Activated T-cell treated with anti-CD3 and anti-CD28 coated beads for 1 hour (primary cell): Measurements from ENCODE around the gene A2M.

ENCODE experiments used
- DNase-seq: peaks from one replicate; pipeline ENCODE4 v3.0.0-alpha.2; 2020; ENCODE audit warnings: low read depth

A2M gene

GRCh38 chr12:9120487-9121184 is 4.9 kb upstream of the A2M start:
- no peak for DNase-seq

- no peak for DNase-seq
Observed at GRCh38 chr12:9118158-9118557, 2.4 kb upstream of the A2M start.

- no peak for DNase-seq
Observed at GRCh38 chr12:9114946-9115345, 773 bp downstream of the A2M start.

GRCh38 chr12:9113987-9114309 is 1.8 kb downstream of the A2M start:
- no peak for DNase-seq

- DNase-seq = no peak
Observed at GRCh38 chr12:9113296-9113986, 2.3 kb downstream of the A2M start.

GRCh38 chr12:9112076-9112853 is 3.5 kb downstream of the A2M start:
- no peak for DNase-seq

GRCh38 chr12:9111525-9111924 is 4.2 kb downstream of the A2M start:
- DNase-seq = no peak

- no peak for DNase-seq
Observed at GRCh38 chr12:9109737-9110491, 5.8 kb downstream of the A2M start.

GRCh38 chr12:9109213-9109522 is 6.6 kb downstream of the A2M start:
- no peak for DNase-seq

- no peak for DNase-seq
Observed at GRCh38 chr12:9108504-9109212, 7.1 kb downstream of the A2M start.

GRCh38 chr12:9107542-9107873 is 8.2 kb downstream of the A2M start:
- DNase-seq = no peak

GRCh38 chr12:9106610-9107541 is 8.8 kb downstream of the A2M start:
- no peak for DNase-seq

- no peak for DNase-seq
Observed at GRCh38 chr12:9106067-9106466, 9.7 kb downstream of the A2M start.

GRCh38 chr12:9104767-9105423 is 10.8 kb downstream of the A2M start:
- DNase-seq = no peak

GRCh38 chr12:9104087-9104486 is 11.6 kb downstream of the A2M start:
- no peak for DNase-seq

- no peak for DNase-seq
Observed at GRCh38 chr12:9103050-9103849, 12.5 kb downstream of the A2M start.

GRCh38 chr12:9101018-9101687 is 14.6 kb downstream of the A2M start:
- no peak for DNase-seq

GRCh38 chr12:9099552-9100190 is 16.0 kb downstream of the A2M start:
- no peak for DNase-seq
